ENCODE data around the gene PRM3.

Gene PRM3

DNA sequence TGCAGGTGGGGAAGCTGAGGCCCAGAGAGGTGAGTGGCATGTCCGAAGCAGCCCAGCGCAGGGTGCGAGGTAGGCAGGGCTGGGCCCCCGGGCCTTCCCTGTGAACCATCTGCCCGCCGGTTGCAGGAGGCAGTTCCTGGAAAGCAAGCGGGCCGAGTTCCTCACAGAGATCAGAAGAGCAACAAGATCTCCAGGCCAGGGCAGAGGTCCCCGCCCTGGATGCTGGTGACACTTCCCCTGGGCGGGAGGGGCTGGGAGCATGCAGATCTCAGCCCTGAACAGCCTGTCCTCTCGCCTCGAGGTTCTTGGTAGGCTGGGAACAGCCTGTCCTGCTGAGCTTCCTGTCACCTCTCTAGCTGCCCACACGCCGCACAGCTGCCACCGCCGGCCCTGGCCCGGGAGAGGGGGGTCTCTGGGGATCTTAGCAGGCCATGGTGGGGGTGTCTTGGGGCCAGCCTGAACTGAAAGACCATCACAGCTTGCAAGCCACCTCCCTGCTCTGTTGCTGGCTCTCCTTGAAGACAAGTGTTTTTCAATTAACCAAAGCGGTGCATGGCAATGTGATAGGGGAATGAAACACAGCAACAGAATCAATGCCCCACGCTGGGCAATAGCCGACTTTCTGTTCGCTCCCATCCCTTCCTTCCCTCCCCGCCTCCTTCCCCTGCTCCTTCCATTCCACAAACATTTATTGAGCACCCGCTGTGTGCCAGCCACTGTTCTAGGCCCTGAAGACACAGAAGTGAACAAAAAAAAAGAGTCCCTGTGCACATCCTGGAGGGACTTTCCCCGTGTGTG is 49.1 kb downstream of the PRM3 start:
- DNase-seq = peak; percentile 42
